Measurements from ENCODE around the gene MRPS18A. TPM values are rescaled to one million over a fixed set of nuclear protein-coding genes. Genes with fewer than 3 reads are reported as not detected.

MRPS18A gene
- total and polyA plus RNA-seq, 2 of the 8 experiments (the other 6 are each of a cell fraction or from before 2014, with no cell fraction given) = 48.3 to 121 TPM

DNA sequence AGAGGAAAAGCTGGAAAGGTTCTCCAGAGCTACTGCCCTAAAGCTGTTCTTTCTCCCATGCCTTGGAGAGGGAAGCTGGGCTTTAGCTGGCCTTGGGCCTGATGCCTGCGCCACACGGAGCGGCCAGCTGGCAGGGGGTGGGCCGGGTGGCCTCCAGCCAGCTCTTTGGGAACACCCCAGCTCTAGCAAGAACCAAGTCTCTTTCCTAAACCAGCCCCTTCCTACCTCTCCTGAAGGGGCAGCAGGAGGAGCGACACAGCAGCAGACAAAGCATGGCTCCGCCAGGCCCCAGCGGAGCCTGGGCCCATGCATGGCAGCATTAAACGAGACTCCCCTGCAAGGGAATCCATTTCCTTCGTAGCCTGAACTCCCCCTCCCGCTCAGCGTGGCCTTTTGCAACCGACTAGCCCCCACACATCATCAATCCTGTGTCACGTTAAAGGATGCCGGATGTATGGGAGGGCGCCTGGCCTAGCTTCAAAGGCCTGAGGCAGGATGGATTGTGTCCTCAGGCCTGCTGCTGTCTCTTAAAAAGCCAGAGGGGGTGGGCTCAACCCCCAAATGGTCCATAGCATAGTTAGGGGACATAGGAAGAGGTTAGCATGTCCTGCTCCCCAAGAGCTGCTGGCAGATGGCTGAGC is 14.0 kb downstream of the MRPS18A start (continued):
- TF ChIP-seq CHD7 (IDR thresholded peaks at IDR 0.05; ENCODE audit: insufficient replicate concordance, low read length) (no peak), SIN3A (conservative IDR thresholded peaks at IDR 0.05 in 1 of 2, IDR thresholded peaks at IDR 0.05 in 1 of 2; ENCODE audit: low read depth in 1 of 2, low read length in 2 of 2) (no peak), JUND (IDR thresholded peaks at IDR 0.05; ENCODE audit: low read length) (no peak), PHF8 (conservative IDR thresholded peaks at IDR 0.05; ENCODE audit: low read depth, low read length) (no peak), CBX5 (IDR thresholded peaks at IDR 0.05; ENCODE audit: low read depth, low read length) (no peak), TBP (IDR thresholded peaks at IDR 0.05; ENCODE audit: low read depth, low read length) (no peak), ATF3 (IDR thresholded peaks at IDR 0.05; ENCODE audit: insufficient read depth, low read depth, low read length) (no peak), CTBP2 (IDR thresholded peaks at IDR 0.05; ENCODE audit: borderline replicate concordance, insufficient read depth, insufficient read length, low read length) (no peak), CBX8 (IDR thresholded peaks at IDR 0.05; ENCODE audit: borderline replicate concordance, low read depth, low read length) (no peak), CHD2 (IDR thresholded peaks at IDR 0.05; ENCODE audit: low read length) (no peak)

Measured in H1 (cell line).